RKO (cell line): ENCODE data around the gene PLXND1.

ENCODE experiments used
- DNase-seq: peaks from one replicate; pipeline ENCODE4 v3.0.0-alpha.2; 2016; ENCODE audit warnings: low spot score

PLXND1 gene

DNA sequence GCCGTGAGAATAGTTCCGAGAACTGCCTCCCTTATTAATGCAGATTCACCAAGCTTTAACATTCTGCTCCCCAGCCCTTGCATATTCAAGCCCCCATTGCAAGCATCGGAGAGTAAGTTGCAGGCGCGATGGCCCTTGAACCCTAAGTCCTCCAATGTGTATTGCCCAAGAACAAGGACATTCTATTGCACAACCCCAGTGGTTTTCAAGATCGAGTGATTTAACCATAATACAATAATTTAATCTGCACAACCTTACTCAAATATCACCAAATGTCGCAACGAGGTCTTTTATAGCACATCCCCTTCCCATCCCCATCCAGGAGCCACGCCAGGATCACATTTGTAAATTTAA lies 21.7 kb upstream of the PLXND1 start:
- DNase-seq = no peak

DNA sequence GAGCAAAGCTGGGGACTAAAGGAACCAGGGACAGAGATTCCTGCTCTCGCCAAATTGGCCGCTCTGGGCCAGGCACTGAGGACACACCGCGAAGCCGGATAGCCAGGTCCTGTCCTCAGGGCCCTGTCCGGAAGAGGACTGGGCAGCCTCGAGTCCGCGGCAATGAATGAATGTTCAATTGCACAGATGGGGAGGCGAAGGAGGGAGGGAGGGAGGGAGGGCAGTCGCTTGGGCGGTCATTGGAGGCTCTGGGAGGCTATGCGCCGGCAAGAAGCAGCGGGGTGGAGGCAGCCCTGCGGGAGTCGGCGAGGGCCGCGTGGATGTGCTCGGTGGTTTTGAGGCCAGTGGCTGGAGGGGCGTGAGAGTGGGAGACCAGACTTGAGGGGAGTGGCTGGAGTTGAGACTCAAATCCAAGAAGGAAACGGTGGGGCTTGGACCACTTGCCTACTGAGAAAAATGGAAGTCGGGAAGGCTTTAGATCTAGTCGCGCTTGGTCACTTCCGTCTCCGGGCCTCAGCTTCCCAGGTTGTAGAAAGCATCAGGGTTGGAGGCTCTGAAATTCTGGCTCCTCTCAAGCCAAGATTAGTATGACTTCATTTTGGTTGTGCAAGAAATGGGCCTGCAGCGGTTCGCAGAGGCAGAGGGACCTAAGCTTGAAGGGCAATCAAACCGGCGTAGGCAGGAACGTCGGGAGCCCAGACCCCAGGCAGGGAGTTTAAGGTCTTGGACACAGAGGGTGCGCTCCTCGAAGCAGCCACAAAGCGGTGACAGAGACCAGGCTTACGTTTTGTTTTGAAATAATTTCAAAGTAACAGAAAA lies 21.1 kb upstream of the PLXND1 start:
- peak; percentile 92 for DNase-seq

DNA sequence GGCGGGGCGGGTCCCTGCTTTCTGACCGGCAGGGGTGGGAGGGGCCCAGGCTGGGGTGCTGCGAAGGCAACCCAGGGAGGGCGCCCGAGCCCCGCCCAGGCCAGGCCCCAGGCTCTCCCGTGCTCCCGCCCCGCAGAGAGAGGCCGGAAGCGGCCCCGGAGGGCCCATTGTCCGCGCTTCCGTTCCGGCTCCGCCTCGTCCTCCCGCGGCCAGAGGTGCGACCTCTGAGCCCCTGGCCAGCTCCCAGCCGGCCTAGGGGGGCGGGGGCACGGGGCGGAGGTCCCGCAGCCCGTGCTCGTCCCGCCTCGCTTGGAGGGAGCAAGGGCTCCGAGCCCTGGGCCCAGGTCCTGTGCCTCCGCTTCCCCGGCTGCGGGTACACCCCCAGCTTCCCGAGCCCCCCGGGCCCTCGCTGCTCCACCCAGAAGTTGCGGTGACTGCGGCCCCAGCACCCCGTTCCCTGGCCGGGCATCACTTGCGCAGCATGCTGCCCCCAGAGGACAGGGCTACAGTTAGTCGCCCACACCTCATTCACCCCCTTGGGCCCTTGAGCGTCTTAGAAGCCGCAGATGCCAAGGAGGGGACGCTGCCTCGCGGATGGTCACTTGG lies 20.4 kb upstream of the PLXND1 start:
- peak; percentile 93 for DNase-seq

DNA sequence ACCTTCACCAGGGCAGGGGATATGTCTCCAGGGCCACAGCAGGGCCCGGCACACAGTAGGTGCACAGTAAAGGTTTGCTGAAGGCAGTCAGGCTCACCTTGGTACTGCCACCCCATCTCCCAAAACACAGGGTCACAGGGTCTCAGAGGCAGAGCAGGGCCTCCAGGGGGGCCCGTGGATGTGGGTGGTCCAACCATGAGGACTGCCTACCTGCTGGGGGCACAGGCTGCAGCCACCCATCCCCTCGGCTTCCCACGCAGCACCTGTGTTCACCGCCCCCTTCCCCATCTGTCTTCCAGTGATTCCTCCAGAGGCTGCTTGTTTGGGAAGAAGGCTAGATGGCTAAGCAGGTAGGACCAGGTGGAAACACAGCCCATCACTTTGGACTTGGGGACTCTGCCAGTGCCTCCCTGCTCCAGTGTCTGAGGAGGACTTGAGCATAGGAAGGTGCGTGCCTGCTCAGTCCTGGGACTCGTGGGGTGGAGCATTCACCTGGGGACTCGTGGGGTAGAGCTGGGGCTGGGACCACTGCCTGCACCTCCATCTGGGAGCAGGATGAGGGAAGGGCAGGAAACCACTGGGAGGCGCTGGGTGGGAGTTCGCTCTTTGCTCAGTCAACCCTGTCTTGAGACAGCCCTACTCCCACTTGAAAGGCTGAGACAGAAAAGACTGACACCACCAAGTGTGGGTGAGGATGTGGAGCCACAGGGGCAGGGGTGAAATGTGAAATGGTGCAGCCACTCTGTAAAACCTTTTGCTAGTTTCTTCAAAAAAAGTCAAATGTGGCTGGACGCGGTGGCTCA lies 18.8 kb upstream of the PLXND1 start:
- peak; percentile 52 for DNase-seq

DNA sequence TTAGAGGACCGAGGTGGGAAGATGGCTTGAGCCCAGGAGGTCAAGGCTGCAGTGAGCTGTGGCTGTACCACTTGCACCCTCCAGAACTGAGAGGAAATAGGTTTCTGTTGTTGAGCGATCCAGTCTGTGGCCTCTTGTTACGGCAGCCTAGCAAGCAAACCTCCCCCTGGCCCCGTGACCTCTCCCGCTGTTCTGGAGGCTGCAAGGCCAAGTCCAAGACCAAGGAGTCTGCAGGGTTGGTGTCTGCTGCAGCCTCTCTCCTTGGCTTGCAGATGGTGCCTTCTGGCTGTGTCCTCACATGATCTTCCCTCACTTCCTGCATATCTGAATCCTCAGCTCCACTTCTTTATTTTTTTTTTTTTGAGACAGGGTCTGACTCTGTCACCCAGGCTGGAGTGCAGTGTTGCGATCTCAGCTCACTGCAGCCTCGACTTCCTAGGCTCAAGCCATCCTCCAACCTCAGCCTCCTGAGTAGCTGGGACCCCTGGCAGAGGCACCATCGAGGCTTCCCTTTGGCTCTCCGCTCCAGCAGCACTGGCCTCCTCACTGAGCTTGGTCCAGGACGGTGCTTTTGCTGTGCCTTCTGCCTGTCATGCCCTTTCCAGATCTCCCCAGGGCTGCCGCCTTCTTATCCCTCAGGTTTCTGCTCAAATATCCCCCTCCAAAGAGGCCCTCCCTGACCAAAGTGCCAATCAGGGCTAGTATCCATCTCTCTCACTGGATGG lies 18.0 kb upstream of the PLXND1 start:
- no peak for DNase-seq

DNA sequence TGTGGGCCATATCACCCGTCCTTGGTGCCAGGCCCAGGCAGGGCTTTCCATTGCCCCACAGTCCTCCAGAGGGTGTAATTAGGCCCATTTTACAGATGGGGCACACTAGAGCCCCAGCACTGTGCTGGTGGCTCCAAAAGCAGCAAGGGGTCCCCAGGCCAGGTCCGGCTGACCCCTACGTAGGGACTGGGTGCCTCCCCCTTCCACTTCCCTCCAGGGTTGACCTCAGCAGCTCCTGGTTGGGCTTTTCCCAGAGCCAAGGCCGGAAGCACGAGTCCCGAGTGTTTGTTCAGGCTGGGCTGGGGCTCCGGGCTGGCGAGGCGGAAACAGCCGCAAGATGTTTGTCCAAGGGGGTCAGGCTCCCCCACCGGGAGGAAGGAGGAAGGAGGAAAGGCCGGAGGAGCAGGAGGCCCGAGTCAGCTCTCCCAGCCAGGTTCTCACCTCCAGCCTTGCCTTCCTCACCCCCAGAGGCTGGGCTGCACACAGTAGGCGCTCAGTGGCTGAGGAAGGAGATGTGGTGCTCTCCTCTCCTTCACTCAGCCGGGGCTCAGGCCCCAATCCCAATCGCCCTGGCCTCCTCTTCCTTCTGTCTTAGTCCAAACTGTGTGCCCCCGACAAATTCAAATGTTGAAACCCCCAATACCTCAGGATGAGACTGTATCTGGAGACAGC lies 17.1 kb upstream of the PLXND1 start:
- no peak for DNase-seq

DNA sequence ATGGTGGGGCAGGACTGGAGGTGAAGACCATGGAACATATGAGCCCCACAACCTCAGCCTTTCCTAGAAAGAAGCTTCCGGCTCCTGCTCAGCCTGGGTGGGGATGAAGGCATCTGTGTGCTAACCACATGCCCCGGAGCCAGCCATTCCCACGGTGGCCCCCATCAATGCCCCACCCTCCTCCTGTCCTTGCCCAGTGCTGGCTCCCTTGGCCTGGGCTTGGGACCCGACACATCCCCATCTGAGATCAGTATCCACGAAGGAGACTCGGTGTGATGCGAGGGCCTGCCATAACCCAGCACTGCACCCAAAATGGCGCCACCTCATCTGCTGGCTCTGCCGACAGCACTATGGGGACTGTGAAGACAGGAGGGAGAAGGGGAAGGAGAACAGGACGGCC lies 16.5 kb upstream of the PLXND1 start:
- no peak for DNase-seq

DNA sequence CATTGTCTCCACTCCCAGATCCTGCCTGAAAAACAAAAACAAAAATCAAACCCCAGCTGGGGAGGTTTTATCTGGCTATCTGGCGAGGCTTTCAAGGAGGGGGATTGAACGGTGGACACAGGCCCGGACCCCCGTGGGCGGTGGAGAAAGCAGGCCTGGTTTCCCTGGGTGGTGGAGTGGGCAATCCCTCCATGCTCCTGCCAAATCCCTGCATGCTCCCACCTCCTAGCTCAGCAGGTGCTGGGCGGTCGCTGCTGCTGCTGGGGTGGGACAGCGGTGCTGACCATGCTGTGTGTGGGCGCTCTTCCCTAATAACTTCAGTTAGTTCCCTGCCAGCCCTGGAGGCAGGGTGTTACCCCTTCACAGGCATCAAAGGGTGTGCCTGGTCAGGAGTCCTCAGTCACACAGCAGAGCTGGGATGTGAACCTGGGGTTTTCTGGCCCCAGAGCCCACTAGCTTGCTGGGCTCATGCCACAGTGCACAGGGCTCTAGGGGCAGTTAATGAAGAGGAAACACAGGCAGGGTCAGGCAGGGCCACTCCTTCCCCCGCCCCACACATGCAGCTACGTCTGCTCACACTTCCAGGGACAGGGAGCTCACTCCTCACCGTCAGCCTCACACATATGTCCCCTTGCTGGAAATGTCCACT lies 15.9 kb upstream of the PLXND1 start:
- no peak for DNase-seq

DNA sequence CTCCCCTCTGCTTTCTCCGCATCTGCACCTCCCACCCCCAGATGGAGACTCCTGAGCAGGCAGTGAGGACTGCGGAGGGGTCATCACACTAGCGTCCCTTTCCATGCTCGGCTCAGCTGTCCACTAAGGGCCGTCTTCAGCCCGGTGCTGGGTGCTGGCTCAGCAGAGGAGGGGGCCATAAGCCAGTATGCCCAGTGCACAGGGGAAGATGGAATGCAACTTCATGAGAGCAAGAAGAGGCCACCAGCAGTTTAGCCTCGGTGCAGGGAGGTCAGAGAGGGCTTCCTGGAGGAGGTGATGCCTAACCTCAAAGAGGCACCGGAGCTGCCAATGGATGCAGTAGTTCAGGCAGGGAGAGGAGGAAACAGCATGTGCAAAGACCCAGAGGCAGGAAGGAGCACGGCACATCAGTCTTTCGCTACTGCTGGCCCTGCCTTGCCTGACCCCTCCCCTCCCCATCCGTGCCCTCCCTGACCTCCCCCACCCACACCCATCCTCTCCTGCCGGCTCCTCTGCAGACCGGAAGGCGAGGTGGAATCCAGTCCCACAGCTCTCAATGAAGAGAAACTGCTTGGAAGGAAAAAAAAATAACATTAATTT lies 15.2 kb upstream of the PLXND1 start:
- no peak for DNase-seq

DNA sequence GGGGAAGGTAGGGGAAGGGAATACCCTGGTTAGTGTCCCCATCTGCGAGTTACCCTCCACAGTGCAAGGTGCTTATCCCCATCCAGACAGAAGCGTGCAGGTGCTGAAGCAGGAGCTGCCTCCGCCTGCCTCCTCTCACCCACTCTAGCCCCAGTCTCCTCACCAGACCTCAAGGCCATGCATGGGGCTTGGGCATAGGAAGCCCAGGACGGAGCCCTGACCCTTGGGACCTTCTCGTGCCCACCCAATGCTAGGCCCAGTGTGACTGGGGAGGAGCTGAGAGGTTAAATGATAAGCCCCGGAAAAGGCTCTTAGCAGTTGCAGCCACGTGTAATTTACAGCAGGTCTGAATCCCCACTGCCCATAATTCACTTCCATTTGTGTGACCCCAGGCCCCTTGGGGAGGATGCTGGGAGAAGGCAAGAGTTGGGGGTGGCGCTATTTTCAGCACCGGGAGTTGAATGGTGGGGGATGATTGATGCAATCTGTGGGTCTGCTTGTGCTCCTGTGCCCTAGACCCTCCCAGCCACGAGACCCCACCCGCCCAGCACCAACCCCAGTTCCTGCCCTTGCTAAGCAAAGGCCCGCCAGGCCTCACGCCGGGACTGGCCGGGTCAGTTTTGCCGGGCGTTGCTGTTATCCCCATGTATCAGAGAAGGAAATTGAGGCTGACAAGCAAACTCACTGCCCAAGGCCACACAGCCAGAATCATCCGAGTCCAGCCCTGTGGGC lies 14.5 kb upstream of the PLXND1 start:
- no peak for DNase-seq

DNA sequence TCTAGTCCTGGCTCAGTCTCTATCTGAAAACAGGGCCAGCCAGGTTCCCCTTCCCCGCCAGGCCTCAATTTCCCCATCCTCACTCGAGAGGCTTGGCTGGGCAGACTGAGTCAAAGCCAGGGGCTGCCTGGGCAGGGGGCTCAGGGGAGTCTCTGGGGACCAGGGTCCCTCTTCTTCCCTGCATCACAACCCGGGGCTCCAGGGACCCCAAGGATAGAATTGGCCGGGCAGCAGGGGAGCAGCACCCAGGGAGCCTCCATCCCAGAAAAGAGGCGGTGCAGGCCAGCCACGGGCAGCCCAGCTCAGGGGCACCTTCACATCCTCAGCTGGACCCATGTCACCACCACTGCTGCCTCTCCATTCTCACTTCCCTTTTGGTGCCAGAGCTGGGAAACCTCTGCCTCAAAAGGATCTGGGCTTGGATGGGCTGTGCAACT lies 13.3 kb upstream of the PLXND1 start:
- DNase-seq = no peak

DNA sequence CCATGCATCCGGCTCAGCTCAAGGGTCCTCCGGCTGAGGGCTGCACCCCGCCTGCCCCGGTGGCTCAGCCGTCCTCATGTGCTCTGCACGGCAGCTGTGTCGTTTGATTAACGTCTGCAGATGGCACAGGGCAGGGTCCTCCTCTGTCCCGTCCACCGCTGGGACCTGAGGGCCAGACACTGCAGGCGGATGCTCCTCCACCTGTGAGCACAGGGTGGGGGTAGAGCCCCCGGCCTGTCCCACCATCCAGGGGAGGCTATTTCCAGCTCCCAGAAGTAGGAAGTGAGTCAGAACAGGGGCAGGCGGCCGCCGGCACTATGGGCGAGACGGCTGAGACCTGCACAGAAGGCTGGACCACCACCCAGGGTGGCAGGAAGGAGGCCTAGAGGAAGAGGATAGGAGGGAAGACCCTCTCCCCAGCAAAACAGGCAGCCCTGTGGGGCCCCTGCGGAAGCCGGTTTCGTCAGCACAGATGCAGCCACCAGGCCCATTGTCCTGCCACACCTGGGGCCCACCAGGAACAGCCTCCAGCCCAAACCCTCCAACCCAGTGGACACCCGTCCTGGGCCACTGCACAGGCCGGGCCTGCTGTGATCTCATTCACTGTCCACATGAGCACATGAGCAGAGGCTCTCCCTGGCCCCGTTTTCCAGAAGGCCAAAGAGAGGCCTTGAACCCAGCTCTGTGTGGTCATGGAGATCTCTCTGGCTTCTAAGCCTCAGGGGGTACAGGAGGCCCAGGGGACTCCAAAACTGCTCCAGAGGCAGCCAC lies 12.6 kb upstream of the PLXND1 start:
- no peak for DNase-seq

DNA sequence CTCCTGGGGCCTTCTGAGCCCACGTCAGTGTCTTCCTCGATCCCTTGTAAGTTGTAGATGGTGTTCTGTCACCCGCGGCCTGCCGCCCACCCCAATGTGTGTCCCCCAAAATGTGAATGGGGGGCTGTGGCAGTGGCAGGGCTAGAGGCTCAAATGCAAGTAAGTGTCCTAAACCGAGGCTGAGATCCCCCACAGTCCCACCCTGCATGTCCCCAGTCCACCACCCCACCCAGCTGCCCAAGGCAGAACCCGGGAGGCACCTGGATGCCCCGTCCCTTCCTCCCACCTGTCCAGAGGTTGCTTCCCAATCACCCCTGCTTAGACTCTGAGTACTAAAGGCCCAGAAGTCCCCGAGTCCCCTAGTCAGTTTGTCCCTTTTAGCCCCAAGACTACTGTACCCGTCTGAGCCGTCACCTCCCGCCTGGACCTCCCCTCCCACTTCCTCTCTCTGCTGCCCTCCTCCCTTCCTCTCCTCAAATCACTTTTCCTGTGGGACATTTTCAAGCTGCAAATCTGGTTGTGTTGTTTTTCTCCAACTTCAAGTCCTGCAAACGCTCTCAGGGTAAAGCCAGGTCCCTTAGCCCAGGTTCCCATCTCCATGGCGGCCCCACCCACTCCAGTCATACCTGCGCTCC lies 11.8 kb upstream of the PLXND1 start:
- DNase-seq = no peak

DNA sequence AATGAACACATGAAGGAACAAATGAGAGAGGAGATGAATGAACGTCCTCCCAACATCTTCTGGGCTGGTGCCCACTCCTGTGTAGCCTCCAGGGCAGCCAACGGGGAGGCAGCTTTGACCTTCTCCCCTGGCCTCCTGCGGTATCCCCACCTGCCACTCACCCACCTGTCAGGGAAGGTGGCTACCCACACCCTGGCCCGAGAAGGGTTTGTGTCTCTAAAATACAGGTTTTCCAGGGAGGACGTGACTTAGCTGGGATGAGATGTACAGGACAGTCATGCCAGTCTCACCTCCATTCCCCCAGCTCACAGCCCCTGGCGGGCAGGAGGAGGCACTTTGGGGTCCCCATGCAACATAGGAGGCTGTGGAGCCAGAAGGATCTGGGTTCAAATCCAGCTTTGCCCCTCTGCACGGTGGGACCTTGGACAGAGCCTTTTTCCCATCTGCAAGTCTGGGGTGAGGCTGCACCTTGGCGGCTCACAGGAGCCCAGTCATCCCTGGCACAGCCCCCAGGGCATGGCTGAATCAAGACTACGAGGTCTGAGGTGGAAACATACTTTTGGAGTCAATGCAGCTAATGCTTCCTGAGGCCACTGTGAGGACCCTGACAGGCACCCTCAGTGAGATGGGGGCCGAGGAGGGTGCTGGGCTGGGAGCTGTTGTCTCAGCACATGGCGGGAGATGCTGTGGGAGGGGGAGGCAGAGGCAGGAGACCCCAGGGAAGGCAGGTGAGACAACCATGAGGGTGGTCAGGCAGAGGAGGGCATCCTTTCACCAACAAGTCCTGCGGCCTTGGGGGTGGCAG lies 11.1 kb upstream of the PLXND1 start:
- DNase-seq = no peak

DNA sequence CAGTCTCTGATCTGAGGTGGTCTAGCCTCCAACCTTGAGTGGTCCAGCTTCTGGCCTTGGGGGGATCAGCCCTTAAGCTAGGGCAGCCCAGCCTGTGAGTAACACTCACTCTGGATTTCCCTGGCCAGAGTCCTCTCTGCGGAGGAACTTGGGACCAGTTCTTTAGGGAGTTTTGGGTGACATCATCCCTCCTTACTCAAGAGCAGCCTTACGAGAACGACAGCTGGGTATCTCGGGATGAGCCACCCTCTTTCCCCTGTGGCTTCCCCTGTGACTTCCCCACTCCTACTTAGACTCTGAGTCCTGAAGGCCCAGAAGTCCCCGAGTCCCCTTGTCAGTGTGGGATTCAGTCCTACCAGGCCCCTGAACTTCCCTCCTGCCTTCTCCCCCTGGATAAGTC lies 10.2 kb upstream of the PLXND1 start:
- DNase-seq = no peak

DNA sequence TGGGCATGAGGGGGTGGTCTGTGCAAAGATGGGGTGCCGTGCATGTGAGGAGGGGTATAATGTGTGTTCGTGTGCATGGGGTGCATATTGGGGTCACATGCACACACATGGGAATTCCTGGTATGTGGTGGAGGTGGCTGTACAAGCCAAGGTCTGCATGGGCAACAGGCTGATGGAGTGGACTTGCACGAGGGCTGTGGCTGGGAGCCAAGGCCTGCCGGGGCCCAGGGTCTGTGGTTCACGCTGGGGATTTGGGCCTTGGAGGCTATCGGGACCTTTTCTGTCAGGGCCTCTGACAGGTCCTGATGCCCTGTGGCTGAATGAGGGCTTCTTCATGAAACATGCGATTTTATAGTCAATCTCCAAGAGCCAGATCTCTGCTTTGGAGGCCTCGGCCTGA lies 9.8 kb upstream of the PLXND1 start:
- DNase-seq = no peak

DNA sequence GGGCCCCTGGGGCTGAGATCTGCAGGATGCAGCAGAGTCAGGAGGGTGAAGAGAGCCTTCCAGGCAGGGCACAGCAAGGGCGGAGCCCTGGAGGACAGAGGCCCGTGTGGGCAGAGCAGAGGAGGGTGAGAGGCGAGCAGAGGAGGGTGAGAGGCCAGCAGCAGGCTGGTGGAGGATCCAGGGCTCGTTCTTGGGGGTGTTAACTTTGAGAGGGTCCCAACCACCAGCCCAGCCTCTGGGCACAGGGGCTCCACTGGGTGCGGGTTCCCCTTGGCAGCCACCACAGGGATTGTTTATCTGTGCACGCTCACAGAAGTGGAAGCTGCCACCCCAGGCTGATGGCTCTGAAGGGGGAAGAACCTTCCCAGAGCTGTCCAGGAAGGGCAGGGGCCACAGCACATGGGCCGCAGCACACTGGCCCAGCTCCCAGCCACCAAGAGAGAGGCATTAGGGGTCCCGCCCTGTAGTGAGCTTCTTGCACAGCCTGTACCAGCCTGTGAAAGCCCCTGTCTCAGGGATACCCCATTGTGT lies 9.3 kb upstream of the PLXND1 start:
- no peak for DNase-seq

DNA sequence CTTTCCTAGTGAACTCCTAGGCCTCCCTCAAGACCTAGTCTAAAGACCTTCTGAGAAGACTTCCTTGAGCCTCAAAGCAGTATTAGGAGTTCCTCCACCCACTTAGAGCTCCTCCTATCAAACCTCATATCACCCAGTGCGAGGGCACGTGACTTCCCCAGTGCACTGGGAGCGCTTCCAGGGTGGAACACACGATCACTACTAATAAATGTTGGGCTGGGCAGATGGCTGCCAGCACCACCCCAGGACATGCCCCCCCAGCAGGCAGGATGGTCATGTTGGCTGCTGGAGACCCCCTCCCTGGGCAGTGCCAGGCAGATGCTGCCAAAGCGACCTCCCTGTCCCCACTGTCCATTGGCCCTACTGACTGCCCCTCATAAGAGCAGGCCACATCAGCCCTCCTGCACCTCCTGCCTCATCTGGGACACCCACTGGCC lies 8.5 kb upstream of the PLXND1 start:
- no peak for DNase-seq
